Measurements from ENCODE around the gene MOSPD3. TPM values are rescaled to one million over a fixed set of nuclear protein-coding genes. Genes with fewer than 3 reads are reported as not detected.
A peak's percentile ranks its signal among the peaks of the same experiment; 100 is the strongest.

Gene MOSPD3
- total RNA-seq, 1 donor from 2014 or later = 11.8 TPM

DNA sequence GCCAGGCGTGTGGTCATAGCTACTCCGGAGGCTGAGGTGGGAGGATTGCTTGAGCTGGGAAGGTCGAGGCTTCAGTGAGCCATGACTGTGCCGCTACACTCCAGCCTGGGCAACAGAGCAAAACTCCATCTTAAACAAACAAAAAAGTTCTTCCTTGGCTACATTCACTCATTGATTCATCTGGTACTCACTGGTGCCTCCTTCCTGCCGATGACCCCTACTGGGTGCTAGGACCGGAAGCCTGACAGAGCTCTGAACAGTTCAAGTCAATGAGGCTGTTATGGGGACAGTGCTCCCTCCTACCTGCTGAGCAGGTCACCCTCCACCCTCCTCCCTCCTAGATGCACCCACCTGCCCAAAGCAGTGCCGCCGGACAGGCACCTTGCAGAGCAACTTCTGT lies 5.2 kb upstream of the MOSPD3 start:
- Histone ChIP-seq H3K4me3 (no peak overlapping the region), H3K9me3 (no peaks in the 10 kb centered on the region), H3K27me3 (no peaks in the 10 kb centered on the region), H3K27ac (no peak overlapping the region), H3K36me3 (no peaks in the 10 kb centered on the region), H3K4me1 (peaks cover 26% of the 10 kb centered on the region)
- no peak for TF ChIP-seq POLR2A (IDR thresholded peaks at IDR 0.05)
- TF ChIP-seq, protein P1, sequence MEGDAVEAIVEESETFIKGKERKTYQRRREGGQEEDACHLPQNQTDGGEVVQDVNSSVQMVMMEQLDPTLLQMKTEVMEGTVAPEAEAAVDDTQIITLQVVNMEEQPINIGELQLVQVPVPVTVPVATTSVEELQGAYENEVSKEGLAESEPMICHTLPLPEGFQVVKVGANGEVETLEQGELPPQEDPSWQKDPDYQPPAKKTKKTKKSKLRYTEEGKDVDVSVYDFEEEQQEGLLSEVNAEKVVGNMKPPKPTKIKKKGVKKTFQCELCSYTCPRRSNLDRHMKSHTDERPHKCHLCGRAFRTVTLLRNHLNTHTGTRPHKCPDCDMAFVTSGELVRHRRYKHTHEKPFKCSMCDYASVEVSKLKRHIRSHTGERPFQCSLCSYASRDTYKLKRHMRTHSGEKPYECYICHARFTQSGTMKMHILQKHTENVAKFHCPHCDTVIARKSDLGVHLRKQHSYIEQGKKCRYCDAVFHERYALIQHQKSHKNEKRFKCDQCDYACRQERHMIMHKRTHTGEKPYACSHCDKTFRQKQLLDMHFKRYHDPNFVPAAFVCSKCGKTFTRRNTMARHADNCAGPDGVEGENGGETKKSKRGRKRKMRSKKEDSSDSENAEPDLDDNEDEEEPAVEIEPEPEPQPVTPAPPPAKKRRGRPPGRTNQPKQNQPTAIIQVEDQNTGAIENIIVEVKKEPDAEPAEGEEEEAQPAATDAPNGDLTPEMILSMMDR (IDR thresholded peaks at IDR 0.05) = no peak
- no peak for TF ChIP-seq POLR2AphosphoS5 (IDR thresholded peaks at IDR 0.05; ENCODE audit: insufficient read depth in 1 of 2, low read depth in 1 of 2)
- intact Hi-C loops (cut with DNase I) = no loop called here
- DNase-seq (ENCODE audit: extremely low spot score in 2 of 2) = no peak

DNA sequence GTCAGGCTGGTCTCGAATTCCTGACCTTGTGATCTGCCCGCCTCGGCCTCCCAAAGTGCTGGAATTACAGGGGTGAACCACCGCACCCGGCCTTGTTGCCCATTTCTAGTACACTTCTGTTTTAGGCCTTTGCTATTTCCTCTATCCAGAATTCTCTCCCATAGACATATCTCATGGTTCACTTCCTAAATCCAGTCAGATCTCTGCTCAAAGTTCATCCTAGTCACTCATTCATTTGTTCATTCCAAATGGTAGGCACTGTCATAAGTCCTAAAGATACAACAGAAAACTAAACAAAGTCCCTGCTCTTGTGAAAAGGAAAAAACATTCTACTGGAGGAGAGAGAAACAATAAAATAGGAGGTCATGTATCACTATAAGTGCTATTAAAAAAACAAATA lies 2.4 kb upstream of the MOSPD3 start:
- no peak for TF ChIP-seq POLR2A (IDR thresholded peaks at IDR 0.05)
- Histone ChIP-seq H3K27ac (no peak overlapping the region), H3K36me3 (no peaks in the 10 kb centered on the region), H3K4me3 (no peak overlapping the region), H3K27me3 (no peaks in the 10 kb centered on the region), H3K9me3 (no peaks in the 10 kb centered on the region), H3K4me1 (peaks cover 18% of the 10 kb centered on the region)
- DNase-seq (ENCODE audit: extremely low spot score in 2 of 2) = no peak
- intact Hi-C loops (cut with DNase I) = no loop called here

DNA sequence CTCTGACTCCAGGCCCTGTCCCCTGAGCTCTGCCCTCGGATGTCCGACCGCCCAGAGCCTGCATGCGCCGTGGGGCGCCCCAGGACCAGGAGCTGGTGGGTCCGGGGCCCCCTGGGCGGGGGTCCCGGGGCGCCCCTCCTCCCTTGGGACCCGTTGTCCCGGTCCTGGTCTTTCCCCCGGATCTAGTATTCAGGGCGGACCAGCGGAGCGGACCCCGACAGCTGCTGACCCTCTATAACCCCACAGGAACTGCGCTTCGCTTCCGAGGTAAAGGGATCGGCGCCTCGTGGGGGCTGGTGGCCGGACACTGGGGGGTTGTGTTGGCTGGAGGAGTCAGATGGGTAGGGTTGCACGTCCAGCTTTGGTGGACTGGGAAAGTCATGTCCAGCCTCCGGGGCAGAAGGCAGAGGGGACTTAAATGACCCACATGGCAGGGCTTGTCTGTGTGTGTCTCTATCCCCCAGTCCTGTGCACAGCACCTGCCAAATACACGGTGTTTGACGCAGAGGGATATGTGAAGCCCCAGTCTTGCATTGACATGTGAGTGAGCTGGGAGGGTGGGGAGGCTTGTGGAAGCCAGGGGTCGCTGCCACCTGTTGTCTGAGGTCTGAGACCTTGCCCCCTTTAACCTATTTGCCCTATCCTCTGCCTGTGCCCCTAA lies 520 bp downstream of the MOSPD3 start:
- TF ChIP-seq POLR2AphosphoS5 (IDR thresholded peaks at IDR 0.05; ENCODE audit: insufficient read depth in 1 of 2, low read depth in 1 of 2) (no peak), POLR2A (IDR thresholded peaks at IDR 0.05) (no peak)
- TF ChIP-seq, protein P1 (IDR thresholded peaks at IDR 0.05) = no peak
- Histone ChIP-seq H3K27ac (peak overlapping the region; percentile 88), H3K4me3 (peak overlapping the region; percentile 72 to 74), H3K27me3 (no peaks in the 10 kb centered on the region), H3K36me3 (peaks cover 0 to 6% of the 10 kb centered on the region in 2 donors), H3K4me1 (peaks cover 12% of the 10 kb centered on the region), H3K9me3 (no peaks in the 10 kb centered on the region)
- DNase-seq (ENCODE audit: extremely low spot score in 2 of 2) = no peak
- intact Hi-C loops (cut with DNase I) = no loop called here

DNA sequence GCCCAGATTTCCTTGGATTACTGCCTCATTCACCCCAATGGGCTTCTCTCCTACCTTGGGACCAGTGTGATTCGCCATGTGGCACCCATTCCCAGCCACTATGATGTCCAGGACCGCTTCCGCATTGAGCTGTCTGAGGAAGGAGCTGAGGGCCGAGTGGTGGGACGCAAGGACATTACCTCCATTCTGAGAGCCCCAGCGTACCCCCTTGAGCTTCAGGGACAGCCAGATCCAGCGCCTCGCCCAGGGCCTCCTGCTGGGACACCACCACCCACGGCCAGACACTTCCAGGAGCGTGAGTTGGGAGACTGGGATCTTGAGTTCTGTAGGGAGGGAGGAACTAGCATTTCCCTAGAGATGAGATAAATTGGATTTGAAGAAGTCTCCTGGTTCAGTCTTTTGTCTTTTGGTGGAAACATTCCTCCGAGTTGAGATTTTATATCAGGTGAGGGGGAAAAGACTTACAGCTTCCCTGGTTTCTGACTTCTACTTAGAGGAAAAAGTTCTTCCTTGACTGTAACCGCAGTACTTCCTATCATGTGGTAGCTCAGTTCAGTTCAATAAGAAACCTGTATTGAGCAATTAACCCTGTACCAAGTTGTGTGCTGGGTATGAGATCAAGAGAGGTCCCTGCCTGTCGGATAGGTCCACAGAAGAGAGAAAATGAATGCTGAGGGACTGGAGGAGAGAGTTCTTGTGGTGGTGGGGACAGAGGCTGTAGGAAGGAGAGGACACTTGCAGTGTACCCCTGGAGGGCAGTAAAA lies 1.3 kb downstream of the MOSPD3 start:
- Histone ChIP-seq H3K4me1 (peaks cover 12% of the 10 kb centered on the region), H3K27me3 (no peaks in the 10 kb centered on the region), H3K36me3 (peaks cover 0 to 6% of the 10 kb centered on the region in 2 donors), H3K4me3 (peak overlapping the region; percentile 72 to 74), H3K27ac (peak overlapping the region; percentile 88), H3K9me3 (no peaks in the 10 kb centered on the region)
- DNase-seq (ENCODE audit: extremely low spot score in 2 of 2) = no peak
- TF ChIP-seq, protein P1 (IDR thresholded peaks at IDR 0.05) = no peak
- TF ChIP-seq POLR2A (IDR thresholded peaks at IDR 0.05) (no peak), POLR2AphosphoS5 (IDR thresholded peaks at IDR 0.05; ENCODE audit: insufficient read depth in 1 of 2, low read depth in 1 of 2) (no peak)
- intact Hi-C loops (cut with DNase I) = no loop called here

DNA sequence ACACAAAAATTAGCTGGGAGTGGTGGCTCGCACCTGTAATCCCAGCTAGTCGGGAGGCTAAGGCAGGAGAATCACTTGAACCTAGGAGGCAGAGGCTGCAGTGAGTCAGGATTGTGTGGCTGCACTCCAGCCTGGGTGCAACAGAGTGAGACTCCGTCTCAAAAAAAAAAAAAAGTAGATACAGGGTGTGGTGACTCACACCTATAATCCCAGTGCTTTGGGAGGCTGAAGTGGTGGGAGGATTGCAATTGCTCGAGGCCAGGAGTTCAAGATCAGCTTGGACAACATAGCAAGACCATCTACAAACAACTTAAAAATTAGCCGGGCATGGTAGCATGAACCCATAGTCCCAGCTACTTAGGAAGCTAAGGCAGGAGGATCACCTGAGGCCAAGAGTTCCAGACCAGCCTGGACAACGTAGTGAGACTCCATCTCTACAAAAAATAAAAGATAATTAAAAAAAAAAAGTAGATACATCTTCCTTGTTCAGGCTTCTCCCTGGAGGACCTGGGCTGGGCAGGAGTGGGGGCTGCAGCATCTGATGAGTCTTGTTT lies 2.0 kb downstream of the MOSPD3 start:
- H3K27me3 ChIP-seq = no peaks in the 10 kb centered on the region
- no peaks in the 10 kb centered on the region for H3K9me3 ChIP-seq
- DNase-seq (ENCODE audit: extremely low spot score in 2 of 2) = no peak
- H3K4me3 ChIP-seq = no peak overlapping the region
- intact Hi-C loops (cut with DNase I) = no loop called here
- peaks cover 0 to 6% of the 10 kb centered on the region in 2 donors for H3K36me3 ChIP-seq
- H3K27ac ChIP-seq = no peak overlapping the region
- TF ChIP-seq, protein P1 (IDR thresholded peaks at IDR 0.05) = no peak
- TF ChIP-seq POLR2A (IDR thresholded peaks at IDR 0.05) (no peak), POLR2AphosphoS5 (IDR thresholded peaks at IDR 0.05; ENCODE audit: insufficient read depth in 1 of 2, low read depth in 1 of 2) (no peak)
- H3K4me1 ChIP-seq = peaks cover 12% of the 10 kb centered on the region
